ENCODE measurements around the gene HSBP1. TPM values are rescaled to one million over a fixed set of nuclear protein-coding genes. Genes with fewer than 3 reads are reported as not detected.

The HSBP1 gene
- total RNA-seq, 1 donor: 18.8 TPM

DNA sequence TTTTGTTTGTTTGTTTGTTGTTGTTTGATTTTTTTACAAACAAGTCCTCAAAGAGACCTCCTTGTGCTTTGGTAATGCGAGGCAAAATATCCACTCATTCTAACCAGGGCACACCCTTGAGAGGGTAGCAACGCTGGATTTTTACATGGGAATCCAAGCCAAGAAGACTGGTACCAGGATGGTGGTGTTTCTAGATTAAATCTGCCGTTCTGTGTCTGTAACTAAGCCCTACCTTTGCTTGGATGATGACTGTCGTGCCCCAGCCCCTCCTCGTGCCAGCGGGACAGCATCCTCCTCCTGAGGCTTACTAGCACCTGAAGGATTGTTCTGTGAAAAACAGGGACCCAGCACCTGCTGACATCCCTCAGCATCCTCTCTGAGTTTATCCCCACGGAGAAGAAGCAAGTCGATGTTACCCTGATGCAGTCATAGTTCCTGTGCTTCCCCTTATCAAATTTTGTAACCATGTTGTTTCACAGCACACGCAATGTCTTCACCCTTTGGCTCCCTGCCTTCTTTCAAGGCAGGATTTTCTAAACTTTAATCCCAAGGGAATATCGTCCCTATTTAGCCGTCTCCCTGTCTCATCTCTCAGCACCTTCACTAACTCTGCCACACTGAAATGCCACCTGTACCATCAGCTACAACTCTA is 5.1 kb upstream of the HSBP1 start:
- no peaks in the 10 kb centered on the region for H3K79me2 ChIP-seq (ENCODE audit: insufficient read depth, low read length)
- no peak for DNase-seq (ENCODE audit: insufficient read length, low spot score, missing footprints)
- H3K4me1 ChIP-seq (ENCODE audit: insufficient read depth, low read length): peaks cover 7% of the 10 kb centered on the region
- TF ChIP-seq CTCF (IDR thresholded peaks at IDR 0.05; ENCODE audit: extremely low read depth, low read depth, low read length): no peak
- H3K27me3 ChIP-seq (ENCODE audit: insufficient read depth, low read length): peaks cover 5% of the 10 kb centered on the region
- no peaks in the 10 kb centered on the region for H4K20me1 ChIP-seq (ENCODE audit: insufficient read depth, low read length)
- H3K4me2 ChIP-seq (ENCODE audit: insufficient read depth, low read length): peak overlapping the region; percentile 82
- peak overlapping the region; percentile 62 for H3K4me3 ChIP-seq (ENCODE audit: insufficient read depth, low read length)
- H3K9me3 ChIP-seq (ENCODE audit: low read depth, low read length): no peaks in the 10 kb centered on the region
- H3K36me3 ChIP-seq (ENCODE audit: insufficient read depth, low read length): no peaks in the 10 kb centered on the region
- peak overlapping the region; percentile 70 for H2AFZ ChIP-seq (ENCODE audit: low read length)
- H3K27ac ChIP-seq (ENCODE audit: low read depth, low read length): no peak overlapping the region

DNA sequence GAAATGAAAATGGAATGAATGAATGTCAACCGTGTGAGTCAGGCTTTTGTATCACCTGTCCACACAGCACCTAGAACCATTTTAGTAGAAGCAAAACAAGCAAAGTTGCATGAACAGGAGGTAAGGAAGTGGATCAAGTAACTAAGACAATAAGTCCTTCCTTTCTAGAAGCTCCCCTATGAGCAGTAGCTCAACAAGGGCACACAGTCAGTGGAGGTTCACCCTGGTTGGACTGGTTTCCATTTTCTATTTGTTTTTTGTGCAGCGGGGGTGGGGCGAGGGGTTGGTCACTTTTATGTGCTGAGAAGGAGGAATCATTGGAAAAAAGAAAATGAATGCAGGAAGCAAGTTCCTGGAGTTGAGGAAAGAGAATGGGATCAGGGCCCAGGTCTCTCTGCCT is 4.0 kb upstream of the HSBP1 start:
- Histone ChIP-seq H3K36me3 (ENCODE audit: insufficient read depth, low read length) (no peaks in the 10 kb centered on the region), H3K27me3 (ENCODE audit: insufficient read depth, low read length) (peaks cover 5% of the 10 kb centered on the region), H3K4me3 (ENCODE audit: insufficient read depth, low read length) (no peak overlapping the region), H3K4me2 (ENCODE audit: insufficient read depth, low read length) (no peak overlapping the region), H4K20me1 (ENCODE audit: insufficient read depth, low read length) (peaks cover 3% of the 10 kb centered on the region), H2AFZ (ENCODE audit: low read length) (no peak overlapping the region), H3K4me1 (ENCODE audit: insufficient read depth, low read length) (peaks cover 10% of the 10 kb centered on the region), H3K9me3 (ENCODE audit: low read depth, low read length) (no peaks in the 10 kb centered on the region), H3K79me2 (ENCODE audit: insufficient read depth, low read length) (peaks cover 9% of the 10 kb centered on the region), H3K27ac (ENCODE audit: low read depth, low read length) (no peak overlapping the region)
- TF ChIP-seq CTCF (IDR thresholded peaks at IDR 0.05; ENCODE audit: extremely low read depth, low read depth, low read length): no peak
- DNase-seq (ENCODE audit: insufficient read length, low spot score, missing footprints): no peak

DNA sequence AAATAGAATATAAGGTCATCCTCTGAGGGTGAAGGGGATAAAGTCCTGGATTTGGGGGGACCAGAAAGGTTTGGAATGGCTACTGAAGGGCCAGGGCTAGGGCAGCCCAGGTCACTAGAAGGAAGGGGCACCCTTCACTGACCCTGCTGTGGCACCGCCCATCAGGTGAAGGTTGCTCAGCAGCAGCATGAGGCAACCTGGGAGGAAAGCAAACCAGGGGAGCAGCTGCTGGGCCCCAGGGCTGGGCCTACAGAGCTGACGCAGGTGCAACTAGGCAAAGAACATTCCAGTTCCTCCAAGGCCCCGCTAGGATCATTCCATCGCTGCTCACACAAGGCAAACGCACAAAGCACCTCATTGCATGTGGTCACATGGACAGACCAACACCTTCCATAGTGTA is 3.4 kb upstream of the HSBP1 start:
- H3K4me2 ChIP-seq (ENCODE audit: insufficient read depth, low read length): no peak overlapping the region
- no peaks in the 10 kb centered on the region for H3K36me3 ChIP-seq (ENCODE audit: insufficient read depth, low read length)
- peaks cover 15% of the 10 kb centered on the region for H3K4me1 ChIP-seq (ENCODE audit: insufficient read depth, low read length)
- H3K9me3 ChIP-seq (ENCODE audit: low read depth, low read length): no peaks in the 10 kb centered on the region
- H3K27me3 ChIP-seq (ENCODE audit: insufficient read depth, low read length): peaks cover 5% of the 10 kb centered on the region
- H4K20me1 ChIP-seq (ENCODE audit: insufficient read depth, low read length): peaks cover 6% of the 10 kb centered on the region
- DNase-seq (ENCODE audit: insufficient read length, low spot score, missing footprints): no peak
- H3K4me3 ChIP-seq (ENCODE audit: insufficient read depth, low read length): no peak overlapping the region
- H3K27ac ChIP-seq (ENCODE audit: low read depth, low read length): no peak overlapping the region
- peaks cover 14% of the 10 kb centered on the region for H3K79me2 ChIP-seq (ENCODE audit: insufficient read depth, low read length)
- no peak for TF ChIP-seq CTCF (IDR thresholded peaks at IDR 0.05; ENCODE audit: extremely low read depth, low read depth, low read length)
- H2AFZ ChIP-seq (ENCODE audit: low read length): no peak overlapping the region

GRCh38 chr16:83806036-83806435 is 1.7 kb upstream of the HSBP1 start:
- Histone ChIP-seq H4K20me1 (ENCODE audit: insufficient read depth, low read length) (peaks cover 6% of the 10 kb centered on the region), H3K27me3 (ENCODE audit: insufficient read depth, low read length) (peaks cover 5% of the 10 kb centered on the region), H3K4me1 (ENCODE audit: insufficient read depth, low read length) (peaks cover 23% of the 10 kb centered on the region), H3K4me3 (ENCODE audit: insufficient read depth, low read length) (no peak overlapping the region), H3K36me3 (ENCODE audit: insufficient read depth, low read length) (peaks cover 7% of the 10 kb centered on the region), H3K9me3 (ENCODE audit: low read depth, low read length) (no peaks in the 10 kb centered on the region), H3K27ac (ENCODE audit: low read depth, low read length) (no peak overlapping the region), H2AFZ (ENCODE audit: low read length) (no peak overlapping the region), H3K4me2 (ENCODE audit: insufficient read depth, low read length) (no peak overlapping the region), H3K79me2 (ENCODE audit: insufficient read depth, low read length) (peaks cover 30% of the 10 kb centered on the region)
- no peak for TF ChIP-seq CTCF (IDR thresholded peaks at IDR 0.05; ENCODE audit: extremely low read depth, low read depth, low read length)
- DNase-seq (ENCODE audit: insufficient read length, low spot score, missing footprints): no peak
